ENCODE data around the gene GC.

DNA sequence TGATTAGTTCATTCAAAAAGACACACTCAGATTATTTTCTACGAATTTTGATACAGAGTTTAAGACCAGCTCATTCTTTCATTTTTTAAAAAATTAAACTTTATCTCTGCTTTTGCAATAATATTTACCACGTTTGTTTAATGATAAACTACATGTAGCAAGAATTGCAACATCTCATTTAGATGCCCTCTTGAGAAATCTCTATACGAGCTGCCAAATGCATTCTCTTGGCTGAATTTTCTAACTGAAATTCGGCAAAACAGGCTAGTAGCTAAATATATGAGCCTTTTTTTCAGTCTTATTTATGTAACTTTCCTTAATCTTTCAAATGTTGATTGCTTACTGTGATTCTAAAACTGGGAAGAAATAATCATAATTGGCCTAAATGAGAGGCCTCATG is 2.1 kb upstream of the GC start:
- TF ChIP-seq, protein P1, sequence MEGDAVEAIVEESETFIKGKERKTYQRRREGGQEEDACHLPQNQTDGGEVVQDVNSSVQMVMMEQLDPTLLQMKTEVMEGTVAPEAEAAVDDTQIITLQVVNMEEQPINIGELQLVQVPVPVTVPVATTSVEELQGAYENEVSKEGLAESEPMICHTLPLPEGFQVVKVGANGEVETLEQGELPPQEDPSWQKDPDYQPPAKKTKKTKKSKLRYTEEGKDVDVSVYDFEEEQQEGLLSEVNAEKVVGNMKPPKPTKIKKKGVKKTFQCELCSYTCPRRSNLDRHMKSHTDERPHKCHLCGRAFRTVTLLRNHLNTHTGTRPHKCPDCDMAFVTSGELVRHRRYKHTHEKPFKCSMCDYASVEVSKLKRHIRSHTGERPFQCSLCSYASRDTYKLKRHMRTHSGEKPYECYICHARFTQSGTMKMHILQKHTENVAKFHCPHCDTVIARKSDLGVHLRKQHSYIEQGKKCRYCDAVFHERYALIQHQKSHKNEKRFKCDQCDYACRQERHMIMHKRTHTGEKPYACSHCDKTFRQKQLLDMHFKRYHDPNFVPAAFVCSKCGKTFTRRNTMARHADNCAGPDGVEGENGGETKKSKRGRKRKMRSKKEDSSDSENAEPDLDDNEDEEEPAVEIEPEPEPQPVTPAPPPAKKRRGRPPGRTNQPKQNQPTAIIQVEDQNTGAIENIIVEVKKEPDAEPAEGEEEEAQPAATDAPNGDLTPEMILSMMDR (IDR thresholded peaks at IDR 0.05): no peak
- no peak for TF ChIP-seq EZH2 (IDR thresholded peaks at IDR 0.05)
- no peak for TF ChIP-seq EZH2phosphoT487 (IDR thresholded peaks at IDR 0.05)

Data from neural progenitor cell (in vitro differentiated cells).